GM19035 (cell line): ENCODE data around the gene CARD10.
"Not testable (repeated sequence)": the region's sequence is repeated elsewhere in the genome, so short reads cannot be mapped to it uniquely, and the experiment has no call there.

Source experiments
- ATAC-seq: cut with Tn5 transposase; IDR thresholded peaks from one replicate; pipeline ENCODE4 v1.9.1; 2021; ENCODE audit not compliant: unreplicated experiment

Gene CARD10

GRCh38 chr22:37469416-37470086 lies 49.7 kb downstream of the CARD10 start:
- no peak for ATAC-seq

- not testable (repeated sequence) for ATAC-seq
Measured at GRCh38 chr22:37468201-37468695, 51.0 kb downstream of the CARD10 start.

GRCh38 chr22:37467391-37467955 lies 51.7 kb downstream of the CARD10 start:
- no peak for ATAC-seq

GRCh38 chr22:37464181-37464580 lies 55.0 kb downstream of the CARD10 start:
- ATAC-seq: no peak

GRCh38 chr22:37462983-37463382 lies 56.2 kb downstream of the CARD10 start:
- no peak for ATAC-seq

GRCh38 chr22:37462436-37462835 lies 56.8 kb downstream of the CARD10 start:
- ATAC-seq: no peak

GRCh38 chr22:37461961-37462360 lies 57.3 kb downstream of the CARD10 start:
- ATAC-seq: no peak

GRCh38 chr22:37460684-37461083 lies 58.5 kb downstream of the CARD10 start:
- no peak for ATAC-seq

GRCh38 chr22:37459206-37459605 lies 60.0 kb downstream of the CARD10 start:
- no peak for ATAC-seq

GRCh38 chr22:37457093-37457893 lies 61.9 kb downstream of the CARD10 start:
- ATAC-seq: no peak

GRCh38 chr22:37456346-37456745 lies 62.9 kb downstream of the CARD10 start:
- ATAC-seq: no peak

- no peak for ATAC-seq
Measured at GRCh38 chr22:37455896-37456295, 63.3 kb downstream of the CARD10 start.

GRCh38 chr22:37454857-37455686 lies 64.1 kb downstream of the CARD10 start:
- ATAC-seq: no peak

- no peak for ATAC-seq
Measured at GRCh38 chr22:37453696-37454095, 65.5 kb downstream of the CARD10 start.

- ATAC-seq: no peak
Measured at GRCh38 chr22:37451218-37451617, 68.0 kb downstream of the CARD10 start.

- ATAC-seq: no peak
Measured at GRCh38 chr22:37449331-37450001, 69.7 kb downstream of the CARD10 start.

- ATAC-seq: no peak
Measured at GRCh38 chr22:37448516-37449127, 70.6 kb downstream of the CARD10 start.

GRCh38 chr22:37445501-37445900 lies 73.7 kb downstream of the CARD10 start:
- no peak for ATAC-seq

GRCh38 chr22:37443977-37444376 lies 75.2 kb downstream of the CARD10 start:
- ATAC-seq: no peak

GRCh38 chr22:37443086-37443485 lies 76.1 kb downstream of the CARD10 start:
- no peak for ATAC-seq
